ENCODE data around the gene MYMX. TPM values are rescaled to one million over a fixed set of nuclear protein-coding genes. Genes with fewer than 3 reads are reported as not detected.

Gene MYMX
- total and polyA plus RNA-seq, 2 of the 13 experiments (the other 11 are each of a cell fraction or from before 2014, with no cell fraction given) = not detected

DNA sequence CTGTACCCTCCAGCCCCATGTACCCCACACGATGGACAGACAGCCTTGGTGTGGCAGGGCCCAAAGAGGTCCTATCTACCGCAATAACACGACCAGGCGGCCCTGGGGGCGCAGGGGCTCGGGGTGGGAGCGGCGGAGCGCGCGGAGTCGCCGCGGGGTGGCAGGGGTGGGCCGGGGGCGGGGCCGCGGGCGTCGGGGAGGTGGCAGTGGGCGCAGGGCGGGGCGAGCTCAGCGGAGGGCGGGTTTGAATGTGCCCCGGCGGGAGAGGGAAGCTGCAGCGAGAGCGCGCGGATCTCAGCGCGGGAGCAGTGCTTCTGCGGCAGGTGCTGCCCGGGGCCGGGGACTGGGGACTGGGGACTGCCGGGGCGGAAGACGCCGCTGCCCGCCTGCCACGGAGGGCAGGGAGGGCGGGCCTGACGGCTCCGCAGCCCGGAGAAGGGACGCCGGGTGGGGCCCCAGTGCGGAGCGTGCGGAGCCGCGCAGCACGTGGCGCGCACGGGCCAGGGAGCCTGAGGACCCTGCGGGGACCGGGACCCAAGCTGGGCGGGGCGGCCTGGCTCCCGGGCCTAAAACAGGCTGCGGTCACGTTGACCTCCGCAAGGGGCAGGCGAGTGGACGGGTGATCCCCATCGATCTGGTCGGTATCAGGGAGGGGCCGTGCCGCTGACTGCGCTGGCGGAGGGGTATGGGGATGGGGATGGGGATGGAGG, 6.7 kb downstream of the MYMX start, which contains the start of gene SLC29A1 (continued):
- no peak for TF ChIP-seq SNAPC5 (CRISPR knock-in tag; IDR thresholded peaks at IDR 0.05; ENCODE audit: borderline replicate concordance)
- peak; percentile 89; the same call in 1 of the 2 replicates for TF ChIP-seq KLF12 (CRISPR knock-in tag; IDR thresholded peaks at IDR 0.05; ENCODE audit: borderline replicate concordance)
- TF ChIP-seq ZNF644 (CRISPR knock-in tag; IDR thresholded peaks at IDR 0.05; ENCODE audit: low read depth) = no peak
- TF ChIP-seq BORCS8-MEF2B (CRISPR knock-in tag; IDR thresholded peaks at IDR 0.05) = peak; percentile 86
- TF ChIP-seq SKI (IDR thresholded peaks at IDR 0.05; ENCODE audit: partially characterized antibody) = peak; percentile 38
- no peak for TF ChIP-seq NONO (IDR thresholded peaks at IDR 0.05)
- TF ChIP-seq NONO (CRISPR knock-in tag; conservative IDR thresholded peaks at IDR 0.05) = peak; percentile 86
- TF ChIP-seq NFYB (CRISPR knock-in tag; IDR thresholded peaks at IDR 0.05) = no peak
- TF ChIP-seq ZNF772 (CRISPR knock-in tag; IDR thresholded peaks at IDR 0.05) = peak; percentile 44; the same call in 1 of the 2 replicates
- TF ChIP-seq SPEN (CRISPR knock-in tag; IDR thresholded peaks at IDR 0.05; ENCODE audit: low read depth) = peak; percentile 72
- peak; percentile 57 for TF ChIP-seq NR2F6 (IDR thresholded peaks at IDR 0.05)
- peak; percentile 74 for TF ChIP-seq NR2F6 (CRISPR knock-in tag; IDR thresholded peaks at IDR 0.05)
- TF ChIP-seq, protein P1, sequence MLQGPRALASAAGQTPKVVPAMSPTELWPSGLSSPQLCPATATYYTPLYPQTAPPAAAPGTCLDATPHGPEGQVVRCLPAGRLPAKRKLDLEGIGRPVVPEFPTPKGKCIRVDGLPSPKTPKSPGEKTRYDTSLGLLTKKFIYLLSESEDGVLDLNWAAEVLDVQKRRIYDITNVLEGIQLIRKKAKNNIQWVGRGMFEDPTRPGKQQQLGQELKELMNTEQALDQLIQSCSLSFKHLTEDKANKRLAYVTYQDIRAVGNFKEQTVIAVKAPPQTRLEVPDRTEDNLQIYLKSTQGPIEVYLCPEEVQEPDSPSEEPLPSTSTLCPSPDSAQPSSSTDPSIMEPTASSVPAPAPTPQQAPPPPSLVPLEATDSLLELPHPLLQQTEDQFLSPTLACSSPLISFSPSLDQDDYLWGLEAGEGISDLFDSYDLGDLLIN (CRISPR knock-in tag; IDR thresholded peaks at IDR 0.05; ENCODE audit: borderline replicate concordance) = peak; percentile 19; the same call in 1 of the 2 replicates
- TF ChIP-seq SP4 (CRISPR knock-in tag; IDR thresholded peaks at IDR 0.05) = peak; percentile 79
- TF ChIP-seq, protein P2, sequence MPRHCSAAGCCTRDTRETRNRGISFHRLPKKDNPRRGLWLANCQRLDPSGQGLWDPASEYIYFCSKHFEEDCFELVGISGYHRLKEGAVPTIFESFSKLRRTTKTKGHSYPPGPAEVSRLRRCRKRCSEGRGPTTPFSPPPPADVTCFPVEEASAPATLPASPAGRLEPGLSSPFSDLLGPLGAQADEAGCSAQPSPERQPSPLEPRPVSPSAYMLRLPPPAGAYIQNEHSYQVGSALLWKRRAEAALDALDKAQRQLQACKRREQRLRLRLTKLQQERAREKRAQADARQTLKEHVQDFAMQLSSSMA (CRISPR knock-in tag; IDR thresholded peaks at IDR 0.05) = peak; percentile 88
- TF ChIP-seq, protein P3, sequence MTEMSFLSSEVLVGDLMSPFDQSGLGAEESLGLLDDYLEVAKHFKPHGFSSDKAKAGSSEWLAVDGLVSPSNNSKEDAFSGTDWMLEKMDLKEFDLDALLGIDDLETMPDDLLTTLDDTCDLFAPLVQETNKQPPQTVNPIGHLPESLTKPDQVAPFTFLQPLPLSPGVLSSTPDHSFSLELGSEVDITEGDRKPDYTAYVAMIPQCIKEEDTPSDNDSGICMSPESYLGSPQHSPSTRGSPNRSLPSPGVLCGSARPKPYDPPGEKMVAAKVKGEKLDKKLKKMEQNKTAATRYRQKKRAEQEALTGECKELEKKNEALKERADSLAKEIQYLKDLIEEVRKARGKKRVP (CRISPR knock-in tag; IDR thresholded peaks at IDR 0.05) = peak in 1 of 2 experiments; percentile 43; a peak in 2 of 4 replicates
- TF ChIP-seq ZNF503 (CRISPR knock-in tag; IDR thresholded peaks at IDR 0.05) = peak; percentile 63; the same call in 1 of the 2 replicates
- no peak for TF ChIP-seq PBX2 (CRISPR knock-in tag; IDR thresholded peaks at IDR 0.05)
- TF ChIP-seq, protein P4, sequence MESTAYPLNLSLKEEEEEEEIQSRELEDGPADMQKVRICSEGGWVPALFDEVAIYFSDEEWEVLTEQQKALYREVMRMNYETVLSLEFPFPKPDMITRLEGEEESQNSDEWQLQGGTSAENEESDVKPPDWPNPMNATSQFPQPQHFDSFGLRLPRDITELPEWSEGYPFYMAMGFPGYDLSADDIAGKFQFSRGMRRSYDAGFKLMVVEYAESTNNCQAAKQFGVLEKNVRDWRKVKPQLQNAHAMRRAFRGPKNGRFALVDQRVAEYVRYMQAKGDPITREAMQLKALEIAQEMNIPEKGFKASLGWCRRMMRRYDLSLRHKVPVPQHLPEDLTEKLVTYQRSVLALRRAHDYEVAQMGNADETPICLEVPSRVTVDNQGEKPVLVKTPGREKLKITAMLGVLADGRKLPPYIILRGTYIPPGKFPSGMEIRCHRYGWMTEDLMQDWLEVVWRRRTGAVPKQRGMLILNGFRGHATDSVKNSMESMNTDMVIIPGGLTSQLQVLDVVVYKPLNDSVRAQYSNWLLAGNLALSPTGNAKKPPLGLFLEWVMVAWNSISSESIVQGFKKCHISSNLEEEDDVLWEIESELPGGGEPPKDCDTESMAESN (CRISPR knock-in tag; conservative IDR thresholded peaks at IDR 0.05) = 0 out of 2 replicates have a peak, but pooled peaks have one; percentile 30
